Activated CD4-positive, CD25-positive, alpha-beta regulatory T cell treated with anti-CD3 and anti-CD28 coated beads, Interleukin-2, amount 50 U/mL, for 16 hours (primary cell): ENCODE data around the gene VTN.

Experiments
- DNase-seq: peaks from one replicate; pipeline ENCODE4 v3.0.0-alpha.2; 2020; ENCODE audit warnings: low read depth, low spot score

VTN gene

GRCh38 chr17:28395426-28395825 is 25.3 kb upstream of the VTN start:
- DNase-seq, result no peak

- no peak for DNase-seq
Observed at GRCh38 chr17:28394337-28395116, 24.4 kb upstream of the VTN start.

- DNase-seq, result no peak
Observed at GRCh38 chr17:28392491-28392890, 22.4 kb upstream of the VTN start.

GRCh38 chr17:28391401-28391800 is 21.3 kb upstream of the VTN start:
- DNase-seq, result no peak

- DNase-seq, result no peak
Observed at GRCh38 chr17:28390984-28391383, 20.9 kb upstream of the VTN start.

- no peak for DNase-seq
Observed at GRCh38 chr17:28390563-28390962, 20.5 kb upstream of the VTN start.

- DNase-seq, result no peak
Observed at GRCh38 chr17:28390141-28390540, 20.0 kb upstream of the VTN start.

GRCh38 chr17:28388106-28388505 is 18.0 kb upstream of the VTN start:
- no peak for DNase-seq

- no peak for DNase-seq
Observed at GRCh38 chr17:28386391-28386790, 16.3 kb upstream of the VTN start.

GRCh38 chr17:28385406-28385805 is 15.3 kb upstream of the VTN start:
- DNase-seq, result no peak

- DNase-seq, result no peak
Observed at GRCh38 chr17:28385037-28385400, 14.9 kb upstream of the VTN start.

GRCh38 chr17:28384281-28385036 is 14.4 kb upstream of the VTN start:
- DNase-seq, result peak; percentile 39

GRCh38 chr17:28381141-28381825 is 11.2 kb upstream of the VTN start:
- no peak for DNase-seq

GRCh38 chr17:28379814-28380801 is 10.0 kb upstream of the VTN start:
- DNase-seq, result no peak

GRCh38 chr17:28372945-28373274 is 2.8 kb upstream of the VTN start:
- DNase-seq, result no peak

- DNase-seq, result no peak
Observed at GRCh38 chr17:28372203-28372944, 2.3 kb upstream of the VTN start.

- DNase-seq, result peak; percentile 62
Observed at GRCh38 chr17:28371245-28372202, 1.4 kb upstream of the VTN start, which contains the start of gene SARM1. TSS of gene SARM1 (plus strand) at chr17:28371694. CDS start at chr17:28372033, 339 bp downstream.

GRCh38 chr17:28370744-28371103 is 617 bp upstream of the VTN start:
- DNase-seq, result no peak

GRCh38 chr17:28369684-28370034 is 448 bp downstream of the VTN start:
- no peak for DNase-seq
